ENCODE data around the gene ABLIM2. TPM values are rescaled to one million over a fixed set of nuclear protein-coding genes. Genes with fewer than 3 reads are reported as not detected.

Gene ABLIM2
- total RNA-seq, 1 experiment from 2014 or later = 6.1 TPM

GRCh38 chr4:8140915-8141314, 17.7 kb downstream of the ABLIM2 start:
- POLR2A ChIA-PET = no interaction called here
- H3K4me2 ChIP-seq (ENCODE audit: low read length) = no peak overlapping the region
- no peaks in the 10 kb centered on the region for H3K27me3 ChIP-seq (ENCODE audit: insufficient read depth, low read length)
- no peaks in the 10 kb centered on the region for H3K9me2 ChIP-seq (ENCODE audit: insufficient read depth)
- H3K9me3 ChIP-seq (ENCODE audit: control insufficient read depth in 1 of 2, insufficient read depth in 1 of 2, low read depth in 1 of 2, low read length in 2 of 2) = no peaks in the 10 kb centered on the region
- no peak overlapping the region for H3K9ac ChIP-seq (ENCODE audit: low read length)
- H3K4me1 ChIP-seq (ENCODE audit: control insufficient read depth in 1 of 2, insufficient read depth in 2 of 2, low read length in 2 of 2) = peaks cover 11 to 24% of the 10 kb centered on the region in 2 experiments
- intact Hi-C loops (cut with micrococcal nuclease) = no loop called here
- RAD21 ChIA-PET (ENCODE audit: low non-redundant PET in 1 of 2, low total read pairs in 2 of 2, uncharacterized antibody in 2 of 2, unreplicated experiment in 2 of 2) = no interaction called here
- H4K20me1 ChIP-seq (ENCODE audit: insufficient read depth) = no peaks in the 10 kb centered on the region
- no peaks in the 10 kb centered on the region for H3K36me3 ChIP-seq (ENCODE audit: control insufficient read depth in 1 of 2, insufficient read depth in 2 of 2, low read length in 2 of 2)
- H3K4me3 ChIP-seq (replicated peaks in 1 of 2; ENCODE audit: low read depth in 1 of 2, low read length in 2 of 2) = no peak overlapping the region
- H3K79me2 ChIP-seq (ENCODE audit: insufficient read depth, low read length) = no peaks in the 10 kb centered on the region
- CTCF ChIA-PET = no interaction called here
- H2AFZ ChIP-seq (ENCODE audit: low read depth, low read length, poor library complexity, severe bottlenecking) = no peak overlapping the region
- ATAC-seq = no peak
- no peak for DNase-seq (ENCODE audit: low read depth, low spot score)
- H3K27ac ChIP-seq (ENCODE audit: low read depth, low read length) = no peak overlapping the region
- no TSS peak for BruUV-seq (replicated peaks)
- TF ChIP-seq ELF1 (IDR thresholded peaks at IDR 0.05; ENCODE audit: borderline replicate concordance, low read depth) = no peak
- TF ChIP-seq EZH2phosphoT487 (IDR thresholded peaks at IDR 0.05; ENCODE audit: borderline replicate concordance) = no peak
- TF ChIP-seq ZNF274 (IDR thresholded peaks at IDR 0.05; ENCODE audit: low read depth, low read length) = no peak
- no peak for TF ChIP-seq FOSL1 (IDR thresholded peaks at IDR 0.05; ENCODE audit: low read depth)
- TF ChIP-seq CTCF (IDR thresholded peaks at IDR 0.05 in 2 of 3, conservative IDR thresholded peaks at IDR 0.05 in 1 of 3; ENCODE audit: borderline replicate concordance in 1 of 3, insufficient read depth in 1 of 3, low read depth in 2 of 3, low read length in 2 of 3) = no peak
- TF ChIP-seq SRF (IDR thresholded peaks at IDR 0.05; ENCODE audit: low read depth) = no peak
- no peak for TF ChIP-seq POLR2A (IDR thresholded peaks at IDR 0.05; ENCODE audit: borderline replicate concordance, extremely low read depth, insufficient read depth, insufficient read length)
- no peak for TF ChIP-seq JUND (IDR thresholded peaks at IDR 0.05)
- TF ChIP-seq ZBTB33 (IDR thresholded peaks at IDR 0.05; ENCODE audit: extremely low read depth, insufficient replicate concordance, low read length) = no peak
- TF ChIP-seq ZFX (IDR thresholded peaks at IDR 0.05) = no peak
- no peak for TF ChIP-seq EZH2 (IDR thresholded peaks at IDR 0.05)
- TF ChIP-seq POLR2AphosphoS5 (IDR thresholded peaks at IDR 0.05; ENCODE audit: low read depth, low read length) = no peak
- TF ChIP-seq RAD21 (IDR thresholded peaks at IDR 0.05; ENCODE audit: low read depth) = no peak
- no peak for TF ChIP-seq ATF3 (IDR thresholded peaks at IDR 0.05)
- TF ChIP-seq YY1 (IDR thresholded peaks at IDR 0.05; ENCODE audit: extremely low read depth, insufficient replicate concordance, low read depth, low read length) = no peak
- TF ChIP-seq SP1 (IDR thresholded peaks at IDR 0.05; ENCODE audit: low read depth) = no peak
- TF ChIP-seq EGR1 (IDR thresholded peaks at IDR 0.05; ENCODE audit: low read depth) = no peak
- TF ChIP-seq SIN3A (IDR thresholded peaks at IDR 0.05; ENCODE audit: low read depth) = no peak
- no peak for TF ChIP-seq REST (IDR thresholded peaks at IDR 0.05; ENCODE audit: low read depth)
